Body of pancreas (tissue), 4 donors: Measurements from ENCODE around the gene CLMN.

Experiments
- POLR2A ChIP-seq, 3 donors: fragments of 450-650 bp; IDR thresholded peaks; one replicate each; pipeline ENCODE4 v1.6.1; 2016; ENCODE audit warnings: antibody characterized with exemption in 3 of 3, mild to moderate bottlenecking in 2 of 3
- TF ChIP-seq, protein P1 (sequence below), 7 experiments: fragments of 450-650 bp in 4 of 7; fragments of 200-600 bp in 3 of 7; sonication (generic) in 3 of 7; IDR thresholded peaks; one replicate each; pipeline ENCODE4 v1.5.1; 2016 to 2019; ENCODE audit warnings: antibody characterized with exemption in 7 of 7

DNA sequence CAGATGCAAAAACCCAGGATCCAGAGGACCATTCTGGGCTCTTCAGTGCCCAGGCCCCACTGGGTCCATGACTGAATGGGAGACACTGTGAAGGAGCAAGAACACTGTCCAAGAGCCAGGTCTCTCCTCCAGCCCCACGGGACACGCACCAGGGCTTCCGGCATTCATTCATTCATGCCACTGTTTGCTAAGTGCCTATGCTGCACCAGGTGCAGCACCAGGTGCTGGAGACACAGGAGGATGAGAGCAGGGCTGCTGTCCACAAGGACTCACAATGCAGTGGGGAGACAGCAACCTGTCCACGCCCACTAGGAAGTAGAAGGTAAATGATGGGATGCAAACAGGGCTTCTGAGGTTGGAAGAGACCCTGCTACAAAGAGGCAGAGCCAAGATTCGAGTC is 20.4 kb downstream of the CLMN start:
- no peak for TF ChIP-seq POLR2A (IDR thresholded peaks at IDR 0.05)
- TF ChIP-seq, protein P1, sequence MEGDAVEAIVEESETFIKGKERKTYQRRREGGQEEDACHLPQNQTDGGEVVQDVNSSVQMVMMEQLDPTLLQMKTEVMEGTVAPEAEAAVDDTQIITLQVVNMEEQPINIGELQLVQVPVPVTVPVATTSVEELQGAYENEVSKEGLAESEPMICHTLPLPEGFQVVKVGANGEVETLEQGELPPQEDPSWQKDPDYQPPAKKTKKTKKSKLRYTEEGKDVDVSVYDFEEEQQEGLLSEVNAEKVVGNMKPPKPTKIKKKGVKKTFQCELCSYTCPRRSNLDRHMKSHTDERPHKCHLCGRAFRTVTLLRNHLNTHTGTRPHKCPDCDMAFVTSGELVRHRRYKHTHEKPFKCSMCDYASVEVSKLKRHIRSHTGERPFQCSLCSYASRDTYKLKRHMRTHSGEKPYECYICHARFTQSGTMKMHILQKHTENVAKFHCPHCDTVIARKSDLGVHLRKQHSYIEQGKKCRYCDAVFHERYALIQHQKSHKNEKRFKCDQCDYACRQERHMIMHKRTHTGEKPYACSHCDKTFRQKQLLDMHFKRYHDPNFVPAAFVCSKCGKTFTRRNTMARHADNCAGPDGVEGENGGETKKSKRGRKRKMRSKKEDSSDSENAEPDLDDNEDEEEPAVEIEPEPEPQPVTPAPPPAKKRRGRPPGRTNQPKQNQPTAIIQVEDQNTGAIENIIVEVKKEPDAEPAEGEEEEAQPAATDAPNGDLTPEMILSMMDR (IDR thresholded peaks at IDR 0.05), result no peak
